RPMI8226 (cell line): ENCODE data around the gene WIZ.

ENCODE experiments used
- DNase-seq: peaks from one replicate; pipeline ENCODE4 v3.0.0-alpha.2; 2015

The WIZ gene

GRCh38 chr19:15464394-15465385, 14.9 kb upstream of the WIZ start, which contains the start of gene RASAL3:
Gene RASAL3 (minus strand): TSS chr19:15464544. CDS start chr19:15464358, 186 bp downstream.
- peak; percentile 69 for DNase-seq

- peak; percentile 74 for DNase-seq
Measured at GRCh38 chr19:15463861-15464371, 14.2 kb upstream of the WIZ start.

GRCh38 chr19:15461694-15462093, 11.9 kb upstream of the WIZ start:
- no peak for DNase-seq

- no peak for DNase-seq
Measured at GRCh38 chr19:15457701-15458484, 8.1 kb upstream of the WIZ start.

- no peak for DNase-seq
Measured at GRCh38 chr19:15456871-15457700, 7.3 kb upstream of the WIZ start.

- DNase-seq = no peak
Measured at GRCh38 chr19:15456441-15456840, 6.7 kb upstream of the WIZ start.

GRCh38 chr19:15455996-15456395, 6.2 kb upstream of the WIZ start:
- no peak for DNase-seq

GRCh38 chr19:15453906-15454860, 4.4 kb upstream of the WIZ start:
- DNase-seq = no peak

- DNase-seq = no peak
Measured at GRCh38 chr19:15453091-15453578, 3.4 kb upstream of the WIZ start.

GRCh38 chr19:15452111-15453047, 2.6 kb upstream of the WIZ start:
- no peak for DNase-seq

GRCh38 chr19:15450528-15450890, 753 bp upstream of the WIZ start:
- DNase-seq = no peak

GRCh38 chr19:15448778-15449619, 757 bp downstream of the WIZ start:
- peak; percentile 27 for DNase-seq

GRCh38 chr19:15448044-15448777, 1.5 kb downstream of the WIZ start:
- no peak for DNase-seq

GRCh38 chr19:15447057-15447456, 2.7 kb downstream of the WIZ start:
- DNase-seq = no peak

- no peak for DNase-seq
Measured at GRCh38 chr19:15445807-15446376, 3.9 kb downstream of the WIZ start.

- DNase-seq = no peak
Measured at GRCh38 chr19:15445227-15445605, 4.5 kb downstream of the WIZ start.

- no peak for DNase-seq
Measured at GRCh38 chr19:15444505-15445226, 5.1 kb downstream of the WIZ start.
